ENCODE data around the gene C1QTNF3. TPM values are rescaled to one million over a fixed set of nuclear protein-coding genes. Genes with fewer than 3 reads are reported as not detected.

The C1QTNF3 gene
- total RNA-seq, 4 donors from 2014 or later = 7.2 to 33.0 (median 11.4) TPM

DNA sequence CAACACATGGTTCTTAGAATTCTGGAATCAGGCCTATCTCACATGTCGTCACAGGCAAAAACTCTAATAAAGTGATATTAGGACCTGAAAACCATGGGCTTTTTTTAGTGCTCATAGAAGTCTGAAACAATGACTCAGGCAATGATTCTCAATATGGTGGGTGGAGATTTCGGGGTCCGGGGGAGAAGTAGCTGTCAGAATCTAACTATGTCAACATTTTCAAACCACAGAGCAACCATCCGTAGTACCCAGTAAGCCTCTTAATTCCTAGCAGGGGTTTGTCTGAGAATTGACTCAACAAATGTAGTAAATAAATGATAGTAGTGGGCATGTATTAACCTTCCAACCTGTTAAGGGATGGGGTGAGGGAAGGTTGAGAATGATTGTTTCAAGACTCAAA lies 37.8 kb downstream of the C1QTNF3 start:
- Histone ChIP-seq H3K4me3 (no peak overlapping the region), H3K9me3 (no peaks in the 10 kb centered on the region), H3K27ac (no peak overlapping the region), H3K4me1 (peaks cover 0 to 13% (median 3%) of the 10 kb centered on the region in 4 donors), H3K27me3 (no peaks in the 10 kb centered on the region), H3K36me3 (peaks cover 0 to 26% (median 0%) of the 10 kb centered on the region in 3 donors)
- no peak for DNase-seq
- TF ChIP-seq POLR2A (IDR thresholded peaks at IDR 0.05) = no peak
- TF ChIP-seq, protein P1, sequence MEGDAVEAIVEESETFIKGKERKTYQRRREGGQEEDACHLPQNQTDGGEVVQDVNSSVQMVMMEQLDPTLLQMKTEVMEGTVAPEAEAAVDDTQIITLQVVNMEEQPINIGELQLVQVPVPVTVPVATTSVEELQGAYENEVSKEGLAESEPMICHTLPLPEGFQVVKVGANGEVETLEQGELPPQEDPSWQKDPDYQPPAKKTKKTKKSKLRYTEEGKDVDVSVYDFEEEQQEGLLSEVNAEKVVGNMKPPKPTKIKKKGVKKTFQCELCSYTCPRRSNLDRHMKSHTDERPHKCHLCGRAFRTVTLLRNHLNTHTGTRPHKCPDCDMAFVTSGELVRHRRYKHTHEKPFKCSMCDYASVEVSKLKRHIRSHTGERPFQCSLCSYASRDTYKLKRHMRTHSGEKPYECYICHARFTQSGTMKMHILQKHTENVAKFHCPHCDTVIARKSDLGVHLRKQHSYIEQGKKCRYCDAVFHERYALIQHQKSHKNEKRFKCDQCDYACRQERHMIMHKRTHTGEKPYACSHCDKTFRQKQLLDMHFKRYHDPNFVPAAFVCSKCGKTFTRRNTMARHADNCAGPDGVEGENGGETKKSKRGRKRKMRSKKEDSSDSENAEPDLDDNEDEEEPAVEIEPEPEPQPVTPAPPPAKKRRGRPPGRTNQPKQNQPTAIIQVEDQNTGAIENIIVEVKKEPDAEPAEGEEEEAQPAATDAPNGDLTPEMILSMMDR (IDR thresholded peaks at IDR 0.05) = no peak

DNA sequence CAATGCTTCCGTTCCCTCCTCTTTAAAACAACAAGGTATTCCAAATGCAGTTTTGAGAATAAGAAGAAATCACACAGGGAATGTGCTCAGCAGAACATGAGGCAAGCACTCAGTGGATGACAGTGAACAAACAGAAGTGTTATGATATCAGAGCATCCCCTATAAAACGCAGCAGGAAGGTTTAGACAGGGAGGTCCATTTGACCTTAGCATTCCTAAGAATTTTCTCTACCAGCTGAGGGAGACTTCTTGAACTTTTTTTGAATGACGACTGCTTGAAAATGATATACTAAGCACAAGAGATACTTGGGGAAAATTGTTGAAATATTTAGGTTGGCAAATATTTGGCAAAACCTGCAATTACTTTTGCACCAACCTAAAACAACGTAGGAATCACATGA lies 39.1 kb downstream of the C1QTNF3 start:
- DNase-seq = no peak
- H3K36me3 ChIP-seq = peaks cover 0 to 26% (median 0%) of the 10 kb centered on the region in 3 donors
- H3K9me3 ChIP-seq = no peaks in the 10 kb centered on the region
- H3K4me1 ChIP-seq = peaks cover 0 to 7% (median 3%) of the 10 kb centered on the region in 4 donors
- no peaks in the 10 kb centered on the region for H3K27me3 ChIP-seq
- TF ChIP-seq, protein P1 (IDR thresholded peaks at IDR 0.05) = no peak
- TF ChIP-seq POLR2A (IDR thresholded peaks at IDR 0.05) = no peak
- no peak overlapping the region for H3K4me3 ChIP-seq
- no peak overlapping the region for H3K27ac ChIP-seq

DNA sequence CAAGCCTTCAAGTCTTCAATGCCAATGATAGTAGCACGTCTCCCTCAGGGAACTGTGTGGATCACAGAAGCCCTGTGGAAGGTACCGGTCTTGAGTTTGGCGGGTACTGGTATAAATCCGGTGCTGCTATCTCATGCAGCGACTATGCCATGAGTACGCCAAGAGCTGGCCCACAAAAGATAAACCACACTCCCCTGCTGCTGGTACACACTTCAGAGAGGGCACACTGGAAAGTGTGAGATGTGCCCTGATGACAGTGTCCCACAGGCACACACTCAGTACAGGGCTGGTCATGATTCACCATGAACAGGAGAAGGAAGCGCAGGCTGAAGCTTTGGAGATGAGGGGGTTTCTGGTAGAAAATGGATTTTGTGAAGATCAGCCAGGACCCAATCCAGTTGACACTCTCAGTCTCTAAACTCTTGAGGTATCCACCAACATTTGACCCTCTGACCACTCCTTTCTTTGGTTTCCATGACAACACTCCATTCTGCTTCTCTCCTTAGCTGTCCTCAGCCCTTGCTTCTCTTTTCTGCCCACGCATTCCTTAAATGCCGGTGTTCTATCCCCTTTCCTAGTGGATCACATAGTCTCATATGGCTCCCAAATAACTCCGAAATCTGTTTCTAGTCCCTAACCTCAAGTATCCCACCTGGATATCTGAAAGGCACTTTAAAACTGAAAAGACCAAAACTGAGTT lies 40.2 kb downstream of the C1QTNF3 start:
- H3K27me3 ChIP-seq = no peaks in the 10 kb centered on the region
- DNase-seq = no peak
- no peaks in the 10 kb centered on the region for H3K9me3 ChIP-seq
- TF ChIP-seq POLR2A (IDR thresholded peaks at IDR 0.05) = no peak
- TF ChIP-seq, protein P1 (IDR thresholded peaks at IDR 0.05) = no peak
- H3K36me3 ChIP-seq = peaks cover 0 to 32% (median 0%) of the 10 kb centered on the region in 3 donors
- peaks cover 0 to 7% (median 2%) of the 10 kb centered on the region in 4 donors for H3K4me1 ChIP-seq
- no peak overlapping the region for H3K27ac ChIP-seq
- no peak overlapping the region for H3K4me3 ChIP-seq

DNA sequence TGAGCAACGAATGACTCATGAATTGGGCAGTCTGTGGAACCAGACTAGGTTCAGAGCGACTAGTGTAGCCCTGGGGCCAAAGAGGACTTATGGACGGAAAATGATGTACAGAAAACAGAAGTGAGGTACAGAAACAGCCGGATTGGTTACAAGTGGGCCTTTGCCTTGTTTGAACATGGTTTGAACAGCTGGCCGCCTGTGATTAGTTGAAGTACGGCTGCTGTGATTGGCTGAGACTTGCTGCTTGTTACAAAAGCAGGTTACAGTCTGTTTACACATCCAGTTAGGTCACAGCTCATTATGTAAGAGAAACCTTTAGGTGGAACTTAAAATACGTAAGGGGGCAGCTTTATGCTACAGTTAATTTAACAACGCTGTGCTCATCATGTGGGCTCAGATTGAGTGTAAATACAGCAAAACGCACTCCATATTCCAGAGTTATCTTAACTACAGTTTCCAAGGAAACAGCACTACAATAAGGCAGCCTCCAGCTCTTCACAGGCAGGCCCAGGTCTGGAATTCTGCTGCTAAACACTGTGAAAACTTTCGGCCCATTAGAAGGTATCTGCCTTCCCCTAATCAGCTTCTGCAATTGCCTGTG lies 41.7 kb downstream of the C1QTNF3 start:
- TF ChIP-seq POLR2A (IDR thresholded peaks at IDR 0.05) = no peak
- TF ChIP-seq, protein P1 (IDR thresholded peaks at IDR 0.05) = no peak

DNA sequence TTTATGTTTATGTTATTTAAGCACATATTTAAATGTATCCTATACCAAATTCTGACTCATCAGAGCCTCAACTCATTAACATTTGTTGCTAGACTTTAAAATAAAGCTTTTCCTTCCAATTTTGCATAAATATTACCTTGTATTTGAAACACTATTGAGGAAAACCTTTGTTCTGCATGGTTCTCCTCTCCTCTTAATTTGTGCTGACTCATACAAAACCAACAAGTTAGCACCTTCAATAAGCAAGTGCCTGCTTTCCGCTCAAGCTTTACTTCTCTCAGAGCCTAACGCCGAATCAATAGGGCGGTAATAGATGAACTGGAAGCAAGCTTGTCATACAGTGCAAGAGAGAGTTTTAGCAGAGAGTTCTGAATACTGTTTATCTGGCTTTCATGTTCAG lies 43.0 kb downstream of the C1QTNF3 start:
- no peak for TF ChIP-seq POLR2A (IDR thresholded peaks at IDR 0.05)
- TF ChIP-seq, protein P1 (IDR thresholded peaks at IDR 0.05) = no peak
- no peak overlapping the region for H3K27ac ChIP-seq
- no peak for DNase-seq
- H3K27me3 ChIP-seq = no peaks in the 10 kb centered on the region
- no peak overlapping the region for H3K4me3 ChIP-seq
- peaks cover 0 to 32% (median 0%) of the 10 kb centered on the region in 3 donors for H3K36me3 ChIP-seq
- H3K4me1 ChIP-seq = no peaks in the 10 kb centered on the region
- no peaks in the 10 kb centered on the region for H3K9me3 ChIP-seq

More for the DNA sequence above, 41.7 kb downstream of the C1QTNF3 start:
- Histone ChIP-seq H3K27ac (peak overlapping the region in 1 of 4 donors; percentile 8), H3K4me1 (peaks cover 0 to 2% (median 0%) of the 10 kb centered on the region in 4 donors), H3K36me3 (peaks cover 0 to 32% (median 0%) of the 10 kb centered on the region in 3 donors), H3K4me3 (no peak overlapping the region), H3K9me3 (no peaks in the 10 kb centered on the region), H3K27me3 (no peaks in the 10 kb centered on the region)
- no peak for DNase-seq
